GM23248 (cell line): ENCODE measurements around the gene UBQLN1.

ENCODE experiments used
- EZH2 ChIP-seq: fragments of 200-600 bp; sonication (generic); IDR thresholded peaks from 2 replicates; pipeline ENCODE4 v1.6.1; 2018; ENCODE audit warnings: antibody characterized with exemption, mild to moderate bottlenecking; ENCODE audit not compliant: insufficient read depth, poor library complexity, severe bottlenecking
- EZH2phosphoT487 ChIP-seq: fragments of 200-600 bp; sonication (generic); IDR thresholded peaks from 2 replicates; pipeline ENCODE4 v1.6.1; 2018; ENCODE audit warnings: antibody characterized with exemption, moderate library complexity, mild to moderate bottlenecking, low read depth; ENCODE audit not compliant: insufficient read depth

- no peak for TF ChIP-seq EZH2phosphoT487
- TF ChIP-seq EZH2 = no peak
Measured at GRCh38 chr9:83707768-83708514, at the start of gene UBQLN1.
